Measurements from ENCODE around the gene DAB2IP.

Gene DAB2IP

DNA sequence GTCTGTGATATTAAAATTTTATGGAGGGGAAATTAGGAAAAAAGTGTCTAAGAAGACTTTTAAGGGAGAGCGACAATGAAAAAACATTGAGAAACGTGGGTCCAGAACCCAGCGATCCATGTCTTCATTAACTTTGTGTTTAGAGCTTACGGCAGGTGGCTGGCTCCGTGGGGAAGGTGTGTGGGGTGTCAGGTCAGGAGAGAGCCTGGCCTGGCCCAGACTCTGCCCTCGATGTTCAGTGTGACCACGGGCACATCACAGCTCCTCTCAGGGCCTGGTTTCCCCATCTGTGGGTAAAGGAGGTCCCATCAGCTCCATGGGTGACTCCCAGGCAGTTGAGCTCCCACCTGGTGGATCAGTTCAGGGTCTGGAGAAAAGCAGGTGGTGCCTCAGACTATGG, 22.1 kb downstream of the DAB2IP start:
- POLR2A ChIA-PET, result no interaction called here

DNA sequence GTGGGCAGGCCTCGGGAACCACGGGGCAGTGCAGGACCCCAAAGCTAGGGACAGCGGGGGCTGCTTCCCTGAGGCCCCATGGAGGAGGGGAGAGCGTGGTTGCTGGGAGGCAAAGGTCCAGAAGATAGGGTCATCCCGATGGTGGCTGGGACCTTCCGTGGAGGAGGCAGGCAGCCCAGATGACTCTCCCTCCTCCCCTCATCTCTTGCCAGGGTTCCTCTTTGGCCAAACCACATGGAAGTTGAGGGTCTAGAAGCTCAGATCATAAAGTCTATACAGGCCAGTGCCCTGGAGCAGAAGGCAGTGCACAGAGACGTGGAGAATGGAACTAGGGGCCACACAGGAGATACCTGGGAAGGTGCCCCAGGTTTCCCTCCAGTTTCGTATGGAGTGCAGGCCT, 22.6 kb downstream of the DAB2IP start:
- no peak for DNase-seq (ENCODE audit: extremely low spot score)
- ChIA-PET CTCF (interaction anchor here (0.9 to 1.8 kb wide), 2 partner anchors 13 to 22 kb away, joined by 3 to 7 read pairs; no protein-coding TSS in a partner anchor), POLR2A (no interaction called here)
- no peak for TF ChIP-seq L3MBTL2 (conservative IDR thresholded peaks at IDR 0.05)
- TF ChIP-seq LEF1 (IDR thresholded peaks at IDR 0.05; ENCODE audit: borderline replicate concordance), result no peak
- TF ChIP-seq HDGF (IDR thresholded peaks at IDR 0.05; ENCODE audit: borderline replicate concordance), result no peak
- TF ChIP-seq FOXM1 (IDR thresholded peaks at IDR 0.05; ENCODE audit: borderline replicate concordance), result no peak
- no peak for TF ChIP-seq ZNF384 (IDR thresholded peaks at IDR 0.05)
- no peak for TF ChIP-seq FOXA1 (IDR thresholded peaks at IDR 0.05)
- TF ChIP-seq, protein P1, sequence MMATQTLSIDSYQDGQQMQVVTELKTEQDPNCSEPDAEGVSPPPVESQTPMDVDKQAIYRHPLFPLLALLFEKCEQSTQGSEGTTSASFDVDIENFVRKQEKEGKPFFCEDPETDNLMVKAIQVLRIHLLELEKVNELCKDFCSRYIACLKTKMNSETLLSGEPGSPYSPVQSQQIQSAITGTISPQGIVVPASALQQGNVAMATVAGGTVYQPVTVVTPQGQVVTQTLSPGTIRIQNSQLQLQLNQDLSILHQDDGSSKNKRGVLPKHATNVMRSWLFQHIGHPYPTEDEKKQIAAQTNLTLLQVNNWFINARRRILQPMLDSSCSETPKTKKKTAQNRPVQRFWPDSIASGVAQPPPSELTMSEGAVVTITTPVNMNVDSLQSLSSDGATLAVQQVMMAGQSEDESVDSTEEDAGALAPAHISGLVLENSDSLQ (IDR thresholded peaks at IDR 0.05), result no peak
- TF ChIP-seq ELF4 (IDR thresholded peaks at IDR 0.05), result no peak
- no peak for TF ChIP-seq ARNT (IDR thresholded peaks at IDR 0.05)
- no peak for TF ChIP-seq TARDBP (IDR thresholded peaks at IDR 0.05)
- no peak for TF ChIP-seq SUZ12 (IDR thresholded peaks at IDR 0.05)
- no peak for TF ChIP-seq NFRKB (IDR thresholded peaks at IDR 0.05)
- TF ChIP-seq FOXK2 (IDR thresholded peaks at IDR 0.05), result no peak
- no peak for TF ChIP-seq BHLHE40 (IDR thresholded peaks at IDR 0.05; ENCODE audit: borderline replicate concordance)
- TF ChIP-seq SP1 (IDR thresholded peaks at IDR 0.05), result no peak

More for the DNA sequence above, 22.1 kb downstream of the DAB2IP start:
- CTCF ChIA-PET, result interaction anchor here (0.9 to 1.8 kb wide), 3 partner anchors 10 to 22 kb away, joined by 3 to 7 read pairs (median 3); no protein-coding TSS in a partner anchor
- no peak for DNase-seq (ENCODE audit: extremely low spot score)
- no peak for TF ChIP-seq L3MBTL2 (conservative IDR thresholded peaks at IDR 0.05)
- TF ChIP-seq SUZ12 (IDR thresholded peaks at IDR 0.05), result no peak
- TF ChIP-seq HDGF (IDR thresholded peaks at IDR 0.05; ENCODE audit: borderline replicate concordance), result no peak
- no peak for TF ChIP-seq NFRKB (IDR thresholded peaks at IDR 0.05)

DNA sequence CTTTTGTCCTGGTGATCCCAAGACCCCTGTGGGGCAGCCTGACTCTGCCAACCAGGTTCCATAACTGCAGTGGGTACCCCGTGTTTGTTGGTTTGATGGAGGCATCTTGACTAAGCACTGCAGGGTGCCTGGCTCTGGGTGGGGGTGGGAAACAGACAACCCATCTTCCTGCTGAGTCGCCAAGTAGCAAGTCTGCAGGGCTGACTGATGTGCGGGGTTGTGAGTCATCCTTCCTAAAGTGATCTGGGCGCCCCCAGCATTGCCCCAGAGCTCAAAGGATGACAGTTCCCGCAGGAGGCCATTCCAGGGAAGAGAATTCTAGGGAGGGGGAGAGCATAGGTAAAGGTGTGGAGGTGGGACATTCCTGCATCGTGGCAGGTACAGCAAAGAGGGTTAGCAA, 23.5 kb downstream of the DAB2IP start:
- DNase-seq (ENCODE audit: extremely low spot score), result no peak
- POLR2A ChIA-PET, result no interaction called here
- TF ChIP-seq ELF4 (IDR thresholded peaks at IDR 0.05), result no peak
- TF ChIP-seq SUZ12 (IDR thresholded peaks at IDR 0.05), result no peak
- TF ChIP-seq L3MBTL2 (conservative IDR thresholded peaks at IDR 0.05), result no peak
- TF ChIP-seq FOXA1 (IDR thresholded peaks at IDR 0.05), result no peak
- TF ChIP-seq ZNF384 (IDR thresholded peaks at IDR 0.05), result no peak
- TF ChIP-seq FOXM1 (IDR thresholded peaks at IDR 0.05; ENCODE audit: borderline replicate concordance), result no peak
- no peak for TF ChIP-seq CTBP1 (IDR thresholded peaks at IDR 0.05; ENCODE audit: borderline replicate concordance)
- TF ChIP-seq FOXK2 (IDR thresholded peaks at IDR 0.05), result no peak
- no peak for TF ChIP-seq ARNT (IDR thresholded peaks at IDR 0.05)
- no peak for TF ChIP-seq BHLHE40 (IDR thresholded peaks at IDR 0.05; ENCODE audit: borderline replicate concordance)
- no peak for TF ChIP-seq NFRKB (IDR thresholded peaks at IDR 0.05)
- CTCF ChIA-PET, result interaction anchor here (1.5 to 1.8 kb wide), 2 partner anchors 10 to 12 kb away, joined by 3 to 7 read pairs; no protein-coding TSS in a partner anchor

DNA sequence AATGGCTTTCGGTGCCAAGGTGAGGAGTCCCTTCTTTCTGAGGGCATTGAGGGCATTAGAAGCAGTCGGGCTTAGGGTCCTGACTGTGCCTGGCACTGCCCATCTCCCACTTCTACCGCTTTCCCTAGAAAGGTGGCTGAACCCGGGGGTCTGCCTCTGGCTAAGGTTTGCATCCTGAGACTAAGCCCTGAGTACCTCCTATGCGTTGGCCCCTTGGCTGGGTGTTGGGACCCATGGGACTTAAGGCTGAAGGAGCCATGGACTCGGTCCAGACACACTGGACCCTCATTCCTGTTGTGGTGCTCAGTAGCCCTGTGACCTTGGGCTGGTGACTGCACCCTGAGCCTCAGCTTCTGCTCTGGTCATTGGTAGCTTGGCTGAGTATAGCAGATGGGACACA, 23.9 kb downstream of the DAB2IP start:
- POLR2A ChIA-PET, result no interaction called here
- CTCF ChIA-PET, result interaction anchor here (1.5 kb wide), 1 partner anchor 10 kb away, joined by 3 read pairs; no protein-coding TSS in a partner anchor
- no peak for DNase-seq (ENCODE audit: extremely low spot score)
- TF ChIP-seq L3MBTL2 (conservative IDR thresholded peaks at IDR 0.05) (no peak), SP1 (IDR thresholded peaks at IDR 0.05) (no peak), FOXM1 (IDR thresholded peaks at IDR 0.05; ENCODE audit: borderline replicate concordance) (no peak), ARNT (IDR thresholded peaks at IDR 0.05) (no peak), BHLHE40 (IDR thresholded peaks at IDR 0.05; ENCODE audit: borderline replicate concordance) (no peak)
- TF ChIP-seq, protein P1 (IDR thresholded peaks at IDR 0.05), result no peak

DNA sequence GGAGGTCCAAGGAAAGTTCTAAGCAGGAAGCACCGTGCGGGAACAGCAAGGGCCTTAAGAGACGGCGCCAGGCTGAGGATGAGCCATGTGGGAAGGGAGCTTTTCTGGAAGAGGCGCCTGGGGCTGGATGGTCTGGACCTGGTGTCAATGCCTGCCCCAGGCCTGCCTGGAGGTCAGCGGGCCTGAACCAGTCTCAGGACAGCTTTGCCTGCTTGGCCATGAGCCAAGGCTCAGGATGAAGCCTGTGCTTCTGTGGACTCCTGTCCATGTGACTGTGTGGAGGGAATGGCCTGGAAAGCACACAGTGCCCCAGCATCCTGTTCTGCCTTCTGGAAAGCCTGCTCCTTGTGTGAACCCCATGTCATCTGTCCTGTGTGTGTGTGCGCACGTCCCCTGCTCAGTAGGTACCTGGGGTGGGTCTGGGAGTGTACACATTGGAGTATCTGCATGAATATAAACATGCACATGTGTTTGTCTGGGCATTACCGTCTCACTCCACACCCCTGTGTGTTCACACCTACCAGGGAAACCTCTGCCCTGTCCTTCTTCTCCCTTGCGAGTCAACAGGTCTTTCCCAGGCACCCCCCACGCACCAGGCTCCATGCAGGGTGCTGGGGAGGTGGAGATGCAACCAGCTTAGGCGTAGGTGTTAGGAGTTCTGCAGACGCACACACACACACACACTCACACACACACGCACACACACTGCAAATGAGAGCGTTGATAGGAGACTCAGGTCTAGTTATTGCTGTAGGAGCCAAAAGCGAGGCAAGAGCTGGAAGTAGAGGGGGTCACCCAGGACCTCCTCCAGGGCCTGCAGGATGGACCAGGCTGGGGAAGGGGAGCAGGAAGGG, 24.8 kb downstream of the DAB2IP start:
- no peak for DNase-seq (ENCODE audit: extremely low spot score)
- no peak for TF ChIP-seq FOXM1 (IDR thresholded peaks at IDR 0.05; ENCODE audit: borderline replicate concordance)
- TF ChIP-seq SUZ12 (IDR thresholded peaks at IDR 0.05), result no peak
- no peak for TF ChIP-seq TARDBP (IDR thresholded peaks at IDR 0.05)
- no peak for TF ChIP-seq LEF1 (IDR thresholded peaks at IDR 0.05; ENCODE audit: borderline replicate concordance)
- TF ChIP-seq SP1 (IDR thresholded peaks at IDR 0.05), result no peak
- TF ChIP-seq HDGF (IDR thresholded peaks at IDR 0.05; ENCODE audit: borderline replicate concordance), result no peak
- TF ChIP-seq FOXA1 (IDR thresholded peaks at IDR 0.05), result no peak
- no peak for TF ChIP-seq CTBP1 (IDR thresholded peaks at IDR 0.05; ENCODE audit: borderline replicate concordance)
- no peak for TF ChIP-seq NFRKB (IDR thresholded peaks at IDR 0.05)
- no peak for TF ChIP-seq ARNT (IDR thresholded peaks at IDR 0.05)
- POLR2A ChIA-PET, result no interaction called here
- CTCF ChIA-PET, result interaction anchor here (1.2 to 1.5 kb wide), 2 partner anchors 9 to 11 kb away, joined by 3 to 4 read pairs; no protein-coding TSS in a partner anchor

DNA sequence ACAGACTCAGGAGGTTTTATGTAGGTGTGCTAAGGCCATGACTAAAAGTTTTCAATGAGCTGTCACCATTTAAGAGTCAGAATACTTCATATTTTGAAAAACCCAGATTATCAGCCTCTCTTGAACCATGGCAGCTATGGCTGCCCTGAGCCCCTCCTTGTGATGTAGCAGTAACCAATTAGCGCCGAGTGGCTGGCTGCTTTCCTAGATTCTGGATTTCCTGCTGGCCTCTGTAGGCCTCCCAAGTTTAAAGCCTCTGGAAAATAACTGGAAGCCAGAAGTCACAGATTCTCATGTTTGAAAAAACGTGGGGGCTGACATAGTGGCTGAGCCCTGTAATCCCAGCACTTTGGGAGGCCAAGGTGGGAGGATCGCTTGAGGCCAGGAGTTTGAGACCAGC, 25.5 kb downstream of the DAB2IP start:
- no peak for DNase-seq (ENCODE audit: extremely low spot score)
- ChIA-PET CTCF (interaction anchor here (1.2 kb wide), 1 partner anchor 10 kb away, joined by 4 read pairs; no protein-coding TSS in a partner anchor), POLR2A (no interaction called here)
- TF ChIP-seq FOXM1 (IDR thresholded peaks at IDR 0.05; ENCODE audit: borderline replicate concordance) (no peak), L3MBTL2 (conservative IDR thresholded peaks at IDR 0.05) (no peak), ARNT (IDR thresholded peaks at IDR 0.05) (no peak), ELF4 (IDR thresholded peaks at IDR 0.05) (no peak)

DNA sequence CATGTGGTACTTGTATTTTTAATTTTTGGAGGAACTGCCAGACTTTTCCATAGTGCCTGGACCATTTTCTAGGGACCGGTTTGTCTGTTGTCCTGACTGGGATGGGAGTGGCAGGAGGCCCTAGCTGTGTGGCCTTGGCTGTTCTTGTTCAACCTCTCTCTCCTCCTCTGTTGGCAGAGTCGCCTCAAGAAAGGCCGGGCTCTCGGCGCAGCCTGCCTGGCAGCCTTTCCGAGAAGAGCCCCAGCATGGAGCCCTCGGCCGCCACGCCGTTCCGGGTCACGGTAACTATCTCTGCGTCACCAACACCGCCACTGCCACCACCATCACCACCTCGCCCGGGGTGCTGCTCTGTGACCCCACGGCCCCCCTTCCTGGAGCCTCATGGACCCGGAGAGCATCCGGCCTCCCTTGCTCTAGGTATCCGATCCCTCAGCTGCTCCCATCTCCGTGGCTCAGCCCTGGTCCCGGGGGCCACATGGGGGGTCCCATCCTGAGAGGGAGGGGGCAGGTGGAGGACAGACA, 27.1 kb downstream of the DAB2IP start:
- no peak for DNase-seq (ENCODE audit: extremely low spot score)
- ChIA-PET POLR2A (no interaction called here), CTCF (no interaction called here)
- TF ChIP-seq HDGF (IDR thresholded peaks at IDR 0.05; ENCODE audit: borderline replicate concordance) (no peak), ELF4 (IDR thresholded peaks at IDR 0.05) (no peak), FOXA1 (IDR thresholded peaks at IDR 0.05) (no peak), ARNT (IDR thresholded peaks at IDR 0.05) (no peak), FOXM1 (IDR thresholded peaks at IDR 0.05; ENCODE audit: borderline replicate concordance) (no peak), ZNF384 (IDR thresholded peaks at IDR 0.05) (no peak), SP1 (IDR thresholded peaks at IDR 0.05) (no peak), TARDBP (IDR thresholded peaks at IDR 0.05) (no peak), CTBP1 (IDR thresholded peaks at IDR 0.05; ENCODE audit: borderline replicate concordance) (no peak), FOXK2 (IDR thresholded peaks at IDR 0.05) (no peak), NFRKB (IDR thresholded peaks at IDR 0.05) (no peak), SUZ12 (IDR thresholded peaks at IDR 0.05) (no peak), LEF1 (IDR thresholded peaks at IDR 0.05; ENCODE audit: borderline replicate concordance) (no peak), L3MBTL2 (conservative IDR thresholded peaks at IDR 0.05) (no peak), BHLHE40 (IDR thresholded peaks at IDR 0.05; ENCODE audit: borderline replicate concordance) (no peak)
- TF ChIP-seq, protein P1 (IDR thresholded peaks at IDR 0.05), result no peak
